GM21786 (cell line): ENCODE results near the gene ACSBG1.
A peak's percentile ranks its signal among the peaks of the same experiment; 100 is the strongest.
"Not testable (repeated sequence)": the region's sequence is repeated elsewhere in the genome, so short reads cannot be mapped to it uniquely, and the experiment has no call there.

Experiments used
- ATAC-seq: cut with Tn5 transposase; IDR thresholded peaks from one replicate; pipeline ENCODE4 v1.9.1; 2021; ENCODE audit not compliant: unreplicated experiment

ACSBG1 gene

DNA sequence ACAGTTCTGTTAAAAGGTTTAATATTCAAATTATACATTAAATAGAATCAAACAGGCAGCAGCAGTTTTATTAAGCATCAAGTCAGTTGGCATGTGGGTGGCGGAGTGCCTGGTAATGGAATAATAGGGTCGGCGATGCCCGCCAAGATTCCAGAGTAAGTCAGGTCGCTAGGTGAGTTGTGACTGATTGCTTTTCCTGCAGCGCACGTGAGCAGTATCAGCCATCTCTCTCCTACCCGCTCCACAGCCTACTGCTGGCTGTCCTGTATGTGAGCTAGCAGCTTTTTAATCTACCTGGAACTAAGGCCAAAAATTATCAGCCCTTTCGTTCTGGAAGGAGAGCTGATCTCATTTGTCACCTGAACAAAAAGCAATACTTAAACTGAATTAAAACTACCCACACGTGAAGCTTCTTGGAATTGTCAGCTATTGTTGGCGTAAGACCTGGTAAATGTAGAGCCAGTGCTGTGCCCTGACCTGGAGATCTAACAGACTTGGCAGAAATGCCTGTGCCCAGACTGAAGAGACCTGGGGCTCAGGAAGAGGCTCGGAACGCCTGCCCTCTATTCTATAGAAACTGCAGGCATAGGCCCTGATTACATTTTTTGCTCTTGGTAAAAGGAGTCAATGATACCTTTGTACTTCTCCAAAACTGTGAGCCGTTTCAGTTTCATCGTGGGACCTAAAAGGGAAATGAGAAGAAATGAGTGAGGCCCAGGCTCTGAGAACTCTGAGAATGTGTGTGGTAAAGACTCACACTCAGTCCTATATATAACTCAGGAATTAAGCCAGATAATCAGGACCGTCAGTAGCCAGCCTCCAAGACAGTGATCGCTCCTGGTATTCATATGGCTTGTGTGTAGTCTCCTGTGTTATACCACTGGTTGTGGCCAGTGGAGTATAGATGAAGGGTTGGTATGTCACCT is 63.3 kb downstream of the ACSBG1 start:
- peak; percentile 65 for ATAC-seq

DNA sequence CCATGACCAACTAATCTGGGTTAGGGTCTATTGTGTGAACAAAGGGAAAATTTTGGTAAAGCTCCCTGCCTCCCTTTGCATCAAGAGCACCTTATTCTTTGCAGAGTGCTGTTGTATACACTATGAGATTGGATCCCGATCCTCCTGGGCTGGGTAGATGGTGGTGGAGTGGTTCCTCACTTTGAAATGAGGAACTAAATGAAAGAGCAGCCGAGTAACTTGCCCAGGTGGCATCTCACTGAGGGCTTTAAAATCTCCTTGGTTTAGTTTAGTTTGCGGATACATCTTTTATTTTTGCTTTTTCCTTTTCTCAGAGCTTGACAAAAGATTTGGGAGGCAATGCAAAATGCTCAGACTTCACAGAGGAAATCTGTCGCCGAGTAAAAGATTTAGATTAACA is 65.8 kb downstream of the ACSBG1 start:
- ATAC-seq: no peak

DNA sequence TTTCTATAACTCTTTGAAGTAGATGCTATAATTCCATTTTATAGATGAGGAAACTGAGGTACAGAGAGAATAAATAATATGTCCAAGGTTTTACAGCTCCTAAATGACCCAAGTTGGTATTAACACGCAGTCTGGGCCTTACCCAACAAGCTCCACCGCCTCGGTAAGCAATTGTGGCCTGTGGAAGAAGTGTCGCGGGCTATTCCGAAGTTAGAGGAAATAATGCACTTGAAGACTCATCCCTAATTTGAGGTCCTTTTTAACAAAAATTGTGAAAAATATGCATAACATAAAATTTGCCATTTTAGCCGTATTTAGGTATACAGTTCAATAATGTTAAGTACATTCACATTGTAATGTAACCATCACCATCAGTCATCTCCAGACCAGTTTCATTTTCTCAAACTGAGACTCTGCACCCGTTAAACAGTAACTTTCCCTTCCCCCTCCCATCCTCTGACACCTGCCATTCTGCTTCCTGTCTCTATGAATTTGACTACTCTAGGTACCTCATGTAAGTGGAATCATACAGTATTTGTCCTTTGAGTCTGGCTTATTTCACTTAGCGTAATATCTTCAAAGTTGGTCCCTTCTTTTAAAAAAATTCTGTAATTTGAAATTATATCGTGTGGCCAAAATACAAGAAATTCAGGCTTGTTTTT is 67.0 kb downstream of the ACSBG1 start:
- ATAC-seq: peak; percentile 72

DNA sequence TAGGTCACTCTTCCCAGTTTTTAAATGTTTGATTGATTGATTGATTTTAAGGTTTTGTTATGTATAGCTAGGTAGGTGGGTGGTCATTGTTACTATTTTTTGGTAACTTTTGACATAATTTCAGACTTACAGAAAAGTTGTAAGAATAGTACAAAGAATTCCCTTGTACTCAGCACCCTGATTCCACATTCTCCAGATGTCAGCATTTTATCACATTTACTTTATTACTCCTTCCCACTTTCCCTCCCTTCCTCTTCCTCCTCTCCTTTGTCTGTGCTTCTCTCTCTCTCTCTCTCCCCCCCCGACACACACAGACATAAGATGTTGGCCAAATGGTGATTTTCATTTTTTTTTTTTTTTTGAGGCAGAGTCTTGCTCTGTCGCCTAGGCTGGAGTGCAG is 70.4 kb downstream of the ACSBG1 start:
- no peak for ATAC-seq

DNA sequence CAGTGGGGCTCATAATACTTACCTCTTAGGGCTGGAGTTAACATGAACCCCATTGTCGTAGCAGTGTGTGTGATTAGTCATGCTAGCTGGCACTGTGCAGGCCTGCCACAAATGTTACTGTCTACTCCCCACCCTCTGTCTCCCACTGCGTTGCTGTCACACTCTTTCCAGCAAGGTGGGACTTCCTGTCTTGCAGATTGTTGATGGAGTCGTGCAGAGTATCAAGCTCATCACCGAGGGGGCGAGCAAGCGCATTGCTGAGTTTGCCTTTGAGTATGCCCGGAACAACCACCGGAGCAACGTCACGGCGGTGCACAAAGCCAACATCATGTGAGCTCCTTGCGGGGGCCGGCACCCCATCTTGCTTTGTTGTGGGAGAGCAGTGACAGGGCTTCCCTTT is 72.3 kb downstream of the ACSBG1 start:
- no peak for ATAC-seq

DNA sequence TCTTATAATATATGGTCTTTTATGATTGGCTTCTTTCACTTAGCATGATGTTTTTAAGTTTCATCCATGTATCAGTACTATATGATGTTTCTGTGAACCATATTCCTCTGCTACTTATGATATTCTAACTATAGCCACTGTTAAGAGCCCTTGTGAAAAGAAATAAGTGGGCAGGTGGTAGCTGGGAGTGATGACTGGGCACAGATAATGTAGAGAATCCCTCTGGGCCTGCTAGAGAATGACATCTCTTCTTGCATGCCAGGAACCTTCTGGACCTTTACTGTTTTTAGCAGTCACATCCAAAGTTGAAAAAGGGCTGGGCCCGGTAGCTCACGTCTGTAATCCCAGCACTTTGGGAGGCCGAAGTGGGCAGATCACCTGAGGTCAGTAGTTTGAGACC is 75.0 kb downstream of the ACSBG1 start:
- no peak for ATAC-seq

DNA sequence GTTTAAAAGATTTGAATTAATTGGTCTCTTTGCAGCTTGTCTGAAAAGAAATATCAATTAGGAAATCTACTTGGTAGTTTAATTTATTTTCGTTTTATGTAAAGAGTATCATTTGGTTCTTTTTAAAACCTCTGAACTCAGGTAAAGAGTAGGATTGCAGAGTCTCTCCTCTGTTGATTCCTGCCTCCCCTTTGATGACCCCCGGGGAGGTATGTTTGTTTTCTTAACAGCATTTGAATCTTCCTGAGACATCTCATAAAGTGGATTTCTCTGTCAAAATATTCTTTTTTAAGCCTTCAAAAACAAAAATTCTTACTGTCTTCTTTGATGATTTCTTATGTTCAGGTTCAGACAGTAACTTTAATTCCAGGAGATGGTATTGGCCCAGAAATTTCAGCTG is 77.2 kb downstream of the ACSBG1 start:
- ATAC-seq: no peak

DNA sequence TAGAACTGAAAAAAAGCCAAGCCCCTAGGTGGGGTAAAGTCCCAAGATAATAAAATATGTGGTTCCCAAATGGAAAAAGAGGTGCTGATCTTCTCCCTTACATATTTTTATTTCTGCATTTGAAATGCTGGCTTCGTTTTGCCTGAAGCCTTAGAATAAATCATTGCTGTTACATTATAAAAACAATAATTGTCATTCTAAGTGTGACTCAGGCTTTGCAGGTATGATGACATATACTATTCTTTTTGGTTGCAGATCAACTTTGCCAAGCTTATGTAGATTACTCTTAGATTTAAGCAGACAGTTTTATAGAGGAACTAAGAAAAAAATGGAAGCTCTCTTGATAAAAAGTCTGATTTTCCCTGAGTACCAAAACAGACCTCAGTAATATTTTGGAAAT is 77.7 kb downstream of the ACSBG1 start:
- ATAC-seq: no peak

DNA sequence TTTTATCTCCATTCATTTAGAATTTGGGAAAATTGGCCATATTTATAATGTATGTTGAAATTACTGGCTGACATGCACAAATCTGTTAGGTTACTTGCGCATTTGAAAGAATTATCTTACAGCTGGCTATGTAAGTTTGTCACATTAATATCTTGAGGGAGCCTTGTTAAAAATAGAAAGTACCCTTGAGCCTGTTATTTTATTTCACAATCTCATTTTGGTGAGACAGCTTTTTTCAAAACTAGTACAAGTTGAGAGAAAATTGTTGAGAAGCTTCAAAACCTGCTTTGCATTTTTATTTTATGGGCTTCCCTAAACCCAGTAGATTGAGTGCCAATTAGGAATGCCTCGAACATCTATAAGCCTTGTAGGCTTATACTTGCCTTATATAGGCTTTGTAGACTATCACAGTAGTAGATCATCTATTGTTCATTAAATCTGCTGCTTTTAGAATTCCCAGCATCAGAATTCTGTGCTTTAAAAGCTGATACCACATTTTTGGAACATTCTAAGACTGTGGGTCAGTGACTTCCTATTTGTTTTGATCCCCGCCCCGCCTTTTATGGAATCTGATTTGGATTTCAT is 78.9 kb downstream of the ACSBG1 start:
- ATAC-seq: no peak

DNA sequence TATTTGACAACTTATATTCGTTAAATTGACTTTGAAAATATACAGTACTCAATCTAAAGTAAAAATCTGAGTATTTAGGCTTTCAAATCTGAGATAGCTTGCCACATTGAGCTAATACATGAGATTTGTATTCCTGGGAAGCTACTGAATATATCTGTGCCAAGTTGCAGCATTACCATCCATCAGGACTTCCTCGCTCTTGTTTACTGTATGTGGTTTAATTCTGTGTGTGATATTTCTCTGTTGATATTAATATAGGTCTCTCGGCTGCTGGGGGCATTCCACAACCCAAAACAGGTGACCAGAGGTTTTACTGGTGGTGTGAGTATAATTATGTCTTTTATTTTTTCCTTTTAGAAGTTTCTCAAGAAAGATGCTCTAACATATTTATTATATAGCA is 79.4 kb downstream of the ACSBG1 start:
- no peak for ATAC-seq

DNA sequence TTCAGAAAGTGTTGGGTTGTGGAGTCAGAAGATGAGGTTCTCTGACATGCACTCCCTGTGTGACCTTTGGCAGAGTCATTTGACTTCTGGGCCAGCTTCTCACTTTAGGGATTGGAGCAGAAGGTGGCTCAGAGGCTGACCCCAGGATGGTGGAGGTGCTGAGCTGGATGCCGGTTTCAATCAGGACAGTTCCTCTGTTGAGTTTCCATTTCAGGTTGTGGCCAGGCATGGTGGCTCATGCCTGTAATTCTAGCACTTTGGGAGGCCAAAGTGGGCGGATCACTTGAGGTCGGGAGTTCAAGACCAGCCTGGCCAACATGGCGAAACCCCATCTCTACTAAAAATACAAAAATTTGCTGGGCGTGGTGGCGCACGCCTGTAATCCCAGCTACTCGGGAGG is 83.3 kb downstream of the ACSBG1 start:
- ATAC-seq: not testable (repeated sequence)

DNA sequence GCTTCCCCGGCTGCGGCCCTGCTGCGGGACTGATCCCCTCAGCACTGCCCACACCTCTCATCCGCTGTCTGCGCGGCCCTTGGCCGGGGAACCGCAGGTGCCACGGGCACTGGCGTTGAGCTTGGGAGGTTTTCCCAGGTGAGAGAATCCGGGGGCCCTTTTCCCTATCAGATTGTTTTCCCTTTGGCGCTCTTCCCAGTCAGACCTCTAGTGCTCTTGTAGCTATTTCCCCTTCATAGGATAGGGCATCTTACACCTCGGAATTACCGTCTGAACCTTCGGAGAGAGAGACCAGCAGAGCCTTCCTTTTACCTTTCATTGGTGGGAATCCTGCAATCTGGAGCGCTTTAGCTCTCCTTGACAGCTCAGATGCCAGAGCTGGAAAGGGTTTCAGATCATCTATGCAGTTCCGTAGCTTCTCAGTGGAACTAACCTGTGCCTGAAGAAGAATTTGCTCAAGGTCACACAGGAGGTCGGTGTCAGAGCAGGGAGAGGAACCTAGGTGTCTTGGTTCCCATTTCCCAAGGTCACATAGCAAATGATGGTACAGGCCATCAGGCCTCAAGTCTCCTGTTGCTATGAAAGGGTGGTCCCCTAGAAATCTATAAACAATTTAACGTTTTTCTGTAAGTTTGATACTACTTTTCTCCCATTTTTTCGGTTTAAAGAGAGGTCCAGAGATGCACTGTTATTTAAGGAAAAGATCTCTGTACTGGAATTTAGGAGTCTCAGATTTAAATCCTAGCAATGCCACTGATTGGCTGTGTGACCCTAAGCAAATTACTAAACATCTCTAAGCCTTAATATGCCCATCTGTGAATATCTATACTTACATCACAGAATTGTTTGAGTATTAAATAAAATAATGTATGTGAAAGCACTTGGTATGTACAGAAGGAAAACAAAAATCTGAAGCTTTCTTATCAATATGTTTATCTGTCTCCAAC is 84.3 kb downstream of the ACSBG1 start:
- peak; percentile 27 for ATAC-seq

DNA sequence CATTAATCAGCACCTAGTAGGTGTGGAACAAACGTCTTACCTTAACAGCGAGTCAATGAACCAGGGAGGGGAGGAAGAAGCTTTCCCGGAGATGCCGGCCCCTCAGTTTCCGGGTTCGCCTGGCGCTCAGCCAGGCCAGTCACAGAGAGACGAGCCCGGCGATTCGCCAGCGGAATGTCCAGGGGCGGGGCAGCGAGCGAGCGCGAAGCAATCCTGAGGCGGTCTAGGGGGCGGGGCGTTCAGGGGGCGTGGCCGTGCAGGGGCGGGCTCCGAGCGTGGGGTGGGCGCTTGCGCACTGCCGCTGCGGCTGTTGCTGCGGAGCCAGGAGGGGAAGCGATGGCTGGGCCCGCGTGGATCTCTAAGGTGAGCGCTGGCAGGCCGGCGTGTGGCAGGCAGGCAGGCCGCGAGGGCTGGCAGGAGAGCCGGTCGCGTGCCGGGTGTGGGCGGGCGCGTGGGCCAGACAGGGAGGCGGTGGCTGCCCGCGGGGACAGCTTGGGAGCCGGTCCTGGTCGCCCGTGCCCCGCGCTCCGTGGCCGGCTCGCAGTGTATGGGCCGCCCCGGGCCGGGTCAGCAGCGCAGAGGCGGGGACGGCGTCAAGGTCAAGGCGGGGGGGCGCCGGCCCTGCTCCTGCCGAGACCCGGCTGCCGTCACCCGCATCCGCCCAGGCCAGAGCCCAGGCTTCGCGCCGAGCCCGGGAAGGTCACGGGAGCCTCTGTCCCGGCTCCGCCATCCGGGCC is 85.1 kb downstream of the ACSBG1 start, which contains the start of gene IDH3A:
Gene IDH3A, plus strand, starts transcription at position 295 of the 737 bp plus-strand sequence. Its CDS starts 42 bp downstream, at position 337.
- peak; percentile 77 for ATAC-seq

DNA sequence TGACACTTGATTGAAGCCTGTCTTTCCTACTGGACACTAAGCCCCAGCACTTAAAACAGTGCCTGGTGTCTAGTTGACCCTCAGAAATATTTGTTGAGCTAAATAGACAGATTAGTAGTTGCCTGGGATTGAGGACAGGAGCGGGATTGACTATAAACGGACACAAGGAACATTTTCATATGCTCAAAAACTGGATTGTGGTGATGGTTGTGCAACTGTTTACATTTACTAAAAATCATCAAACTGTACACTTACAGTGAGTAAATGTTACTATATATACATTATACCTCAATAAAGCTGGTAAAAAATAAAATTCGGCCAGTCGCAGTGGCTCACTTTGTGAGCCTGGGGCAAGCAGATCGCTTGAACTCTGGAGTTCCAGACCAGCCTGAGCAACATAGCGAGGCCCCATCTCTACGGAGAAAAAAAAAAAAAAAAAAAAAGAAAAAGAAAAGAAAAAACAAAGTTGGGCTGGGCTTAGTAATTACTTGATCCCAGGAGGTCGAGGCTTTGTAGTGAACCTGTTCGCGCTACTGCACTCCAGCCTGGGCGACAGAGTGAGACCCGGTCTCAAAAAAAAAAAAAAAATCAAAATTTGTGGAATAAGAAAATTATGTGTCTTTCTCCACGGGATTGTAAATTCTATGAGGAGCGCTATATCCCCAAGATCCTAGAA is 85.8 kb downstream of the ACSBG1 start:
- ATAC-seq: no peak

DNA sequence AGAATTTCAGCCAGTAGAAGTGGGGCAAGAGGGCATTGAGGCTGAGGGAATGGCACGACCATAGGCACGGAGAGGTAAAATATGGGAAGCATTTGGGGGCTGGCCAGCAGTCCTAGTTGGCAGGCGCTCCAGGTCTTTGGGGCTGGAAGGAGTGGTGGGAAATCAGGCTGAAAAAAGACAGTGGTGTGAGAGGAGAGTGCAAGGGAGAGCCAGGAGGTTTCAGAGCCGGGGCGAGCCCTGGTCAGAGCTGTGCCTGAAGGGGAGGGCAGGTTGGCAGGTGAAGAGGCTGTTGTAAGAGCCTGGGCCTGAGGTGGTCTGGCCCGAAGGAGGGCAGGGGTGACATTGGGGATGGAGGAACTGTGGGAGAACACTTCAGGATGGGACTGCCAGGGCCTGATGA is 86.8 kb downstream of the ACSBG1 start:
- ATAC-seq: no peak

DNA sequence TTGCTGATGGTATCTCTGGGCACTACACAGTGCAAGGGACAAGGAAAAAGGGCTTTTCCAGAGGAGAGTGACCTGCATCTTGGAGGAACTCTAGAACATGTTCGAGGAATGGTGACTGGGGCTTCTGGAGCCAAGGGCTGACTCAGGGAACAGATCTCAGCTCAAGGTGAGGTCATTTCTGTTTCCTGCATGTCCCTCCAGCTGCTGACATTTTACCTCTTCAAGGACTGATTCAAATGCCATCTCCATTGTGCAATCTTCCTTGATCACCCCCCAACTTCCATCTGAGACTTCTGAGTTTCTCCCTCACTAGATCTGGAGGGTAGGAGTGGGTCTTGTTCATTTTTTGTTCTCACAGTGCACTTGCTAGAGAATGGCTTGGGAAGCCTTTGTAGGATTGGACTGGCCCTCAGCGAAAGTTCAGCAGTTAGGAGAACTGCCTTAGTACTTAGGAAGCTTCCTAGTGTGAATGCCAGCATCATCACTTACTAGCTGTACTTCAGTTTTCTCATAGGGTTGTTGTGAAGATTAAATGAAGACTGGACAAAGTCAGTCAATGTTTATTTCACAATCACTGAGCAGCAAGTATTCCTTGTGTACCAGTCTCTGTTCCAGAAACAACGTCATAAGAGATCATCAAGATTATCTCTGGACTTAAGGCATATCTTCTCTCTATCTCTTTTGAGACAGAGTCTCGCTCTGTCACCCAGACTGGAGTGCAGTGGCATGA is 87.8 kb downstream of the ACSBG1 start:
- no peak for ATAC-seq

DNA sequence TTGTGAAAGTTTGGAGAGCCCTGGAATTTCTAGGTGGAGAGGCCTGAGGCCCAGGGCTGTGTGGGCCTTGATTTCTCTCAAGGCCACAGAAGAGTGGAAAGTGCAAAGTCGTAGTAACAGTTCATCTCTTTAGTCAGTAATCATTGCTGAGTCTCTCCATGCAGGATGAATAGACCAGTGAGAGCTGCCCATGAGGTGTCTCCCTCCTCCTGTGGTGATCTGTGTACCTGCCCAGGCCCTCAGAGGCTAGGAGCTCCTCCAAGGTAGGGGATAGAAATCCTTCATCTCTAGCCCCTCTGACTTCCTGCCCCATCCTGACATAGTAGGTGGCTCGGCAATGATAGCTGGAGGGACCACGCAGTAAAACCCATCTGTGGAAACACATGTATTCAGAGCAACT is 92.0 kb downstream of the ACSBG1 start:
- ATAC-seq: no peak

DNA sequence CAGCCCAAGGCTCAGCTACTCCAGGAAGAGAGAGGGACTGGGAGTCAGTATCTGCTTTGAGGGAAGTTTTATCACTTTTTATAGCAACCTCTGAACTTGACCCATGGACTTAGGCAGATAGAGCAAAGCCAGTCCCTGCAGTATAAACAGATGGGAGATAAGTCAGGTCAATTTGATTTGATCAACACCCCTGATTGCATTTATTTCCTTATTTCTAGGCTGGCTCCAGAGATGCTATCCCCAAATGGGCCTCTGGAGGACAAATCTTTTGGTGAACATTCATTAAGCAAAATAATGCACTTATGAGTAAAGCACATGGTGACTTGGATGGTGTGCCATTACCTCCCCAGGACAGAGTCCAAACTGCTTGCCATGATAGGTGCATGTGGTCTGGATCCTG is 94.1 kb downstream of the ACSBG1 start:
- no peak for ATAC-seq

DNA sequence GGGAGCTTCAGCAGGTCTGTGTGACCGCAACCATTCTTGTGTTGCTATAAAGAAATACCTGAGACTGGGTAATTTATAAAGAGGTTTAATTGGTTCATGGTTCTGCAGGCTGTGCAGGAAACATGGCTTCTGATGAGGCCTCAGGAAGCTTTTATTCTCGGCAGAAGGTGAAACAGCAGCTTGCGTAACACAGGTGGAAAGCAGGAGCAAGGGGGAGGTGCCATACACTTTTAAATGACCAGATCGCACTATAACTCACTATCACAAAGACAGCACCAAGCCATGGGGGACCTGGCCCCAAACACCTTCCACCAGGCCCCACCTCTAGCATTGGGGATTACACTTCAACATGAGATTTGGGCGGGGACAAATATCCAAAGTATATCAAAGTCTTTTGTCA is 94.8 kb downstream of the ACSBG1 start:
- no peak for ATAC-seq
